OCI-LY3 (cell line): ENCODE data around the gene KRTAP3-2.

Source experiments
- CTCF ChIP-seq: fragments of 200-600, 300-600 bp; sonication (generic); IDR thresholded peaks from 2 replicates; pipeline ENCODE4 v1.5.1; 2014; ENCODE audit warnings: antibody characterized with exemption, low read length, low read depth
- EZH2phosphoT487 ChIP-seq: fragments of 200-600 bp; shearing (Covaris generic); IDR thresholded peaks from 2 replicates; pipeline ENCODE4 v1.6.1; 2018; ENCODE audit warnings: antibody characterized with exemption, mixed run types, low read depth

GRCh38 chr17:40953881-40954280 is 45.8 kb downstream of the KRTAP3-2 start:
- no peak for TF ChIP-seq CTCF
- no peak for TF ChIP-seq EZH2phosphoT487
